HepG2 (cell line): Measurements from ENCODE around the gene FUT6. TPM values are rescaled to one million over a fixed set of nuclear protein-coding genes. Genes with fewer than 3 reads are reported as not detected.
A peak's percentile ranks its signal among the peaks of the same experiment; 100 is the strongest.

Source experiments
- ARID3A ChIP-seq: IDR thresholded peaks from 2 replicates; pipeline ENCODE4 v1.6.1; 2012; ENCODE audit warnings: low read depth, low read length, improper control_type of control experiment
- HDAC1 ChIP-seq: sonication (generic); formaldehyde crosslinking; IDR thresholded peaks from 2 replicates; pipeline ENCODE4 v1.5.1; 2020; ENCODE audit warnings: mild to moderate bottlenecking, missing genetic modification reagents
- HNF1B ChIP-seq: sonication (generic); formaldehyde crosslinking; IDR thresholded peaks from 2 replicates; pipeline ENCODE4 v1.5.1; 2020; ENCODE audit warnings: mild to moderate bottlenecking, moderate library complexity, missing genetic modification reagents
- HOMEZ ChIP-seq: IDR thresholded peaks from 2 replicates; pipeline ENCODE4 v1.6.1; 2016; ENCODE audit warnings: low read depth
- PHB2 ChIP-seq: fragments of 450-650 bp; IDR thresholded peaks from 2 replicates; pipeline ENCODE4 v1.6.1; 2018; ENCODE audit not compliant: partially characterized antibody
- USF2 ChIP-seq, 2 experiments: sonication (generic) in 1 of 2; formaldehyde crosslinking in 1 of 2; IDR thresholded peaks; 2 replicates each; pipeline versions ENCODE4 v1.5.1 to v1.6.1; 2011 to 2020; ENCODE audit warnings: borderline replicate concordance in 1 of 2, low read depth in 1 of 2, low read length in 1 of 2, mild to moderate bottlenecking in 1 of 2, missing genetic modification reagents in 1 of 2, moderate library complexity in 1 of 2
- ZFP41 ChIP-seq: sonication (generic); formaldehyde crosslinking; IDR thresholded peaks from 2 replicates; pipeline ENCODE4 v1.4.0; 2020; ENCODE audit warnings: mild to moderate bottlenecking, missing genetic modification reagents, borderline replicate concordance
- ZNF552 ChIP-seq: sonication (generic); formaldehyde crosslinking; IDR thresholded peaks from 2 replicates; pipeline ENCODE4 v1.9.0; 2022; ENCODE audit warnings: missing genetic modification reagents, mild to moderate bottlenecking, borderline replicate concordance
- ZNF572 ChIP-seq: sonication (generic); formaldehyde crosslinking; IDR thresholded peaks from 2 replicates; pipeline ENCODE4 v1.5.1; 2020; ENCODE audit warnings: mild to moderate bottlenecking, missing genetic modification reagents
- ZNF609 ChIP-seq: sonication (generic); formaldehyde crosslinking; IDR thresholded peaks from 2 replicates; pipeline ENCODE4 v1.4.0; 2020; ENCODE audit warnings: mild to moderate bottlenecking, missing genetic modification reagents, borderline replicate concordance
- ZUFSP ChIP-seq: sonication (generic); formaldehyde crosslinking; IDR thresholded peaks from 2 replicates; pipeline ENCODE4 v1.9.0; 2021; ENCODE audit warnings: missing genetic modification reagents, mild to moderate bottlenecking, borderline replicate concordance
- polyA plus RNA-seq, 8 experiments: library from polyadenylated mRNA; depleted of rRNA in 3 of 8; stranded (reverse) in 7 of 8; unstranded in 1 of 8; fragments of >200 nt; fragmentation: Illumina TruSeq in 4 of 8; extraction: Trizol in 4 of 8; gene quantifications; 2 replicates each; pipeline versions ENCODE4 v1.2.1 to v1.2.3, GENCODE V29; 2011 to 2016; ENCODE audit warnings: low read depth in 4 of 8, missing spikeins in 1 of 8, mixed read lengths in 1 of 8; ENCODE audit not compliant: insufficient read depth in 1 of 8
- total RNA-seq, 5 experiments: library from RNA; depleted of rRNA; stranded (reverse); fragments of >200 nt; fragmentation: Illumina TruSeq; extraction: Trizol; gene quantifications; 2 replicates each; pipeline ENCODE4 v1.2.3, GENCODE V29; 2016; ENCODE audit warnings: low read depth in 1 of 5

FUT6 gene
- total and polyA plus RNA-seq, 2 of the 13 experiments (the other 11 are each of a cell fraction or from before 2014, with no cell fraction given), result 8.2 to 27.7 TPM

- no peak for TF ChIP-seq ZNF609 (CRISPR knock-in tag)
- TF ChIP-seq HOMEZ (CRISPR knock-in tag), result no peak
- TF ChIP-seq ZNF572, result no peak
- no peak for TF ChIP-seq HNF1B
- no peak for TF ChIP-seq PHB2
- TF ChIP-seq ZUFSP, result no peak
- no peak for TF ChIP-seq ZNF552
- TF ChIP-seq ZFP41, result peak; percentile 41; the same call in 1 of the 2 replicates
- TF ChIP-seq HDAC1 (CRISPR knock-in tag), result 0 out of 2 replicates have a peak, but pooled peaks have one; percentile 6
- TF ChIP-seq ARID3A, result no peak
- TF ChIP-seq USF2 (IDR thresholded peaks at IDR 0.05; ENCODE audit: low read depth, low read length), result no peak
- 0 out of 2 replicates have a peak, but pooled peaks have one; percentile 18 for TF ChIP-seq USF2 (CRISPR knock-in tag; IDR thresholded peaks at IDR 0.05; ENCODE audit: borderline replicate concordance)
These were observed 40.0 kb downstream of the FUT6 start (continued) for GRCh38 chr19:5799247-5800241.
